Stimulated activated CD8-positive, alpha-beta memory T cell treated with anti-CD3 and anti-CD28 coated beads, Interleukin-15, amount 100 ng/mL, for 24 hours (primary cell): ENCODE measurements around the gene CCNF.
A peak's percentile ranks its signal among the peaks of the same experiment; 100 is the strongest.
"Not testable (repeated sequence)": the region's sequence is repeated elsewhere in the genome, so short reads cannot be mapped to it uniquely, and the experiment has no call there.

Experiments used
- DNase-seq: peaks from one replicate; pipeline ENCODE4 v3.0.0-alpha.2; 2020; ENCODE audit warnings: low read depth

The CCNF gene

GRCh38 chr16:2471653-2472487 is 42.6 kb downstream of the CCNF start:
- no peak for DNase-seq

GRCh38 chr16:2472488-2472864 is 43.2 kb downstream of the CCNF start:
- no peak for DNase-seq

GRCh38 chr16:2472885-2473445 is 43.7 kb downstream of the CCNF start:
- no peak for DNase-seq

- DNase-seq = no peak
Measured at GRCh38 chr16:2473446-2473926, 44.2 kb downstream of the CCNF start.

- DNase-seq = no peak
Measured at GRCh38 chr16:2473999-2474876, 45.0 kb downstream of the CCNF start.

- DNase-seq = peak; percentile 71
Measured at GRCh38 chr16:2474877-2475412, 45.7 kb downstream of the CCNF start, which contains the start of gene TBC1D24. Gene TBC1D24, plus strand, starts transcription at chr16:2475127. Its CDS starts 21,022 bp downstream, at chr16:2496149.

- DNase-seq = no peak
Measured at GRCh38 chr16:2475413-2476344, 46.4 kb downstream of the CCNF start.

- DNase-seq = no peak
Measured at GRCh38 chr16:2476345-2476720, 47.1 kb downstream of the CCNF start.

GRCh38 chr16:2476741-2477140 is 47.5 kb downstream of the CCNF start:
- no peak for DNase-seq

- no peak for DNase-seq
Measured at GRCh38 chr16:2477327-2477726, 48.1 kb downstream of the CCNF start.

GRCh38 chr16:2478279-2478678 is 49.0 kb downstream of the CCNF start:
- DNase-seq = no peak

- DNase-seq = not testable (repeated sequence)
Measured at GRCh38 chr16:2479996-2480395, 50.7 kb downstream of the CCNF start.

- DNase-seq = no peak
Measured at GRCh38 chr16:2480948-2481347, 51.7 kb downstream of the CCNF start.

- no peak for DNase-seq
Measured at GRCh38 chr16:2481676-2482075, 52.4 kb downstream of the CCNF start.

GRCh38 chr16:2482249-2482648 is 53.0 kb downstream of the CCNF start:
- DNase-seq = no peak

GRCh38 chr16:2482708-2483534 is 53.7 kb downstream of the CCNF start:
- DNase-seq = no peak

GRCh38 chr16:2483939-2484897 is 55.0 kb downstream of the CCNF start:
- DNase-seq = no peak

GRCh38 chr16:2484898-2485508 is 55.8 kb downstream of the CCNF start:
- DNase-seq = no peak
